Left forelimb (tissue), 1 donor: Measurements from ENCODE around the gene MLLT10.

Experiments used
- DNase-seq: peaks from one replicate; pipeline ENCODE4 v3.0.0-alpha.2; 2018; ENCODE audit warnings: low spot score

Gene MLLT10

GRCh38 chr10:21638681-21639080 lies 104.6 kb downstream of the MLLT10 start:
- DNase-seq = no peak

- no peak for DNase-seq
These were observed 114.0 kb downstream of the MLLT10 start for GRCh38 chr10:21648040-21648439.

- DNase-seq = no peak
These were observed 115.4 kb downstream of the MLLT10 start for GRCh38 chr10:21649454-21649872.

GRCh38 chr10:21650353-21650752 lies 116.3 kb downstream of the MLLT10 start:
- DNase-seq = no peak

GRCh38 chr10:21655236-21655635 lies 121.2 kb downstream of the MLLT10 start:
- DNase-seq = no peak

- no peak for DNase-seq
These were observed 121.7 kb downstream of the MLLT10 start for GRCh38 chr10:21655687-21656086.

GRCh38 chr10:21661087-21661486 lies 127.1 kb downstream of the MLLT10 start:
- no peak for DNase-seq

- DNase-seq = no peak
These were observed 127.9 kb downstream of the MLLT10 start for GRCh38 chr10:21661935-21662334.

- DNase-seq = no peak
These were observed 128.6 kb downstream of the MLLT10 start for GRCh38 chr10:21662635-21663034.

- DNase-seq = no peak
These were observed 134.8 kb downstream of the MLLT10 start for GRCh38 chr10:21668831-21669230.

- no peak for DNase-seq
These were observed 136.4 kb downstream of the MLLT10 start for GRCh38 chr10:21670391-21670790.

GRCh38 chr10:21673668-21674067 lies 139.6 kb downstream of the MLLT10 start:
- DNase-seq = no peak

- no peak for DNase-seq
These were observed 141.2 kb downstream of the MLLT10 start for GRCh38 chr10:21675157-21675796.

- no peak for DNase-seq
These were observed 143.5 kb downstream of the MLLT10 start for GRCh38 chr10:21677551-21677950.

- no peak for DNase-seq
These were observed 147.1 kb downstream of the MLLT10 start for GRCh38 chr10:21681156-21681555.

- DNase-seq = no peak
These were observed 153.4 kb downstream of the MLLT10 start for GRCh38 chr10:21687266-21688008.

GRCh38 chr10:21688009-21688332 lies 153.9 kb downstream of the MLLT10 start:
- no peak for DNase-seq

GRCh38 chr10:21688870-21689269 lies 154.8 kb downstream of the MLLT10 start:
- DNase-seq = no peak

GRCh38 chr10:21689881-21690280 lies 155.8 kb downstream of the MLLT10 start:
- DNase-seq = no peak

- DNase-seq = no peak
These were observed 158.9 kb downstream of the MLLT10 start for GRCh38 chr10:21692916-21693315.

- DNase-seq = no peak
These were observed 159.4 kb downstream of the MLLT10 start for GRCh38 chr10:21693418-21693817.

- DNase-seq = no peak
These were observed 160.6 kb downstream of the MLLT10 start for GRCh38 chr10:21694631-21695030.

- no peak for DNase-seq
These were observed 162.3 kb downstream of the MLLT10 start for GRCh38 chr10:21696302-21696701.

- no peak for DNase-seq
These were observed 165.5 kb downstream of the MLLT10 start for GRCh38 chr10:21699575-21699974.
